HL-60 (cell line): ENCODE results near the gene HDGFL2.

Experiments used
- DNase-seq, 2 experiments: peaks; one replicate each; pipeline ENCODE4 v3.0.0-alpha.2; 2010 to 2020; ENCODE audit warnings: low read depth in 1 of 2, low spot score in 1 of 2
- H3K27ac ChIP-seq: fragments of 250-450 bp; sonication (Bioruptor Pico); replicated peaks from 2 replicates; pipeline ENCODE4 v1.5.1; 2020; ENCODE audit warnings: mild to moderate bottlenecking, moderate library complexity
- H3K27me3 ChIP-seq: fragments of 250-450 bp; sonication (Bioruptor Pico); 2 replicates; pipeline ENCODE4 v1.5.1; 2021; ENCODE audit warnings: mild to moderate bottlenecking, moderate library complexity; ENCODE audit not compliant: insufficient read depth, poor library complexity, severe bottlenecking
- H3K4me3 ChIP-seq: replicated peaks from 2 replicates; pipeline ENCODE4 v1.5.1; 2011; ENCODE audit warnings: mild to moderate bottlenecking, control low read depth, low read length; ENCODE audit not compliant: insufficient read depth
- GABPA ChIP-seq: IDR thresholded peaks from 2 replicates; pipeline ENCODE4 v1.6.1; 2012; ENCODE audit warnings: low read depth
- POLR2AphosphoS5 ChIP-seq: IDR thresholded peaks from 2 replicates; pipeline ENCODE4 v1.6.1; 2012; ENCODE audit warnings: low read depth
- SPI1 ChIP-seq: IDR thresholded peaks from 2 replicates; pipeline ENCODE4 v1.6.1; 2012; ENCODE audit warnings: low read depth, mild to moderate bottlenecking, borderline replicate concordance
- TF ChIP-seq, protein P1 (sequence below): IDR thresholded peaks from one replicate; pipeline ENCODE4 v1.5.1; 2011; ENCODE audit warnings: low read length, control low read depth, inconsistent platforms; ENCODE audit not compliant: insufficient read depth
- TF ChIP-seq, protein P2 (sequence below): IDR thresholded peaks from 2 replicates; pipeline ENCODE4 v1.6.1; 2012; ENCODE audit warnings: low read depth; ENCODE audit not compliant: insufficient replicate concordance

Gene HDGFL2

DNA sequence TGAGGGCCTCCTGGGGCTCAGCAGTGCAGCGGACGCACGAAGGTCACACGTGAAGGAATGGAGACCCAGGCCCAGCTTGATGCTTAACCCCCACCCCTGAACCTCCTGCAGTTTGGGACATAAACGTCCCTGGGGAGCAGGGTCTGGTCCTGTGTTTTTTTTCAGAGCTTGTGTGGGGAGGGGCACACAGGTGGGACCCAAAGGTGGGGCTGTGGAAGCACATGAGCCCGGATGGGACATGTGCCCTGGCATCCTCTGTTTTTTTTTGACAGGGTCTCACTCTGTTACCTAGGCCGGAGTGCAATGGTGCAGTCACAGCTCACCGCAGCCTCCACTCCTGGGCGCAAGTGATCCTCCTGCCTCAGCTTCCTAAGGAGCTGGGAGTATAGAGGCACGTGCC is 35.0 kb upstream of the HDGFL2 start:
- Histone ChIP-seq H3K4me3 (no peak overlapping the region), H3K27ac (no peak overlapping the region), H3K27me3 (no peaks in the 10 kb centered on the region)
- DNase-seq: no peak
- TF ChIP-seq GABPA: no peak
- TF ChIP-seq, protein P1, sequence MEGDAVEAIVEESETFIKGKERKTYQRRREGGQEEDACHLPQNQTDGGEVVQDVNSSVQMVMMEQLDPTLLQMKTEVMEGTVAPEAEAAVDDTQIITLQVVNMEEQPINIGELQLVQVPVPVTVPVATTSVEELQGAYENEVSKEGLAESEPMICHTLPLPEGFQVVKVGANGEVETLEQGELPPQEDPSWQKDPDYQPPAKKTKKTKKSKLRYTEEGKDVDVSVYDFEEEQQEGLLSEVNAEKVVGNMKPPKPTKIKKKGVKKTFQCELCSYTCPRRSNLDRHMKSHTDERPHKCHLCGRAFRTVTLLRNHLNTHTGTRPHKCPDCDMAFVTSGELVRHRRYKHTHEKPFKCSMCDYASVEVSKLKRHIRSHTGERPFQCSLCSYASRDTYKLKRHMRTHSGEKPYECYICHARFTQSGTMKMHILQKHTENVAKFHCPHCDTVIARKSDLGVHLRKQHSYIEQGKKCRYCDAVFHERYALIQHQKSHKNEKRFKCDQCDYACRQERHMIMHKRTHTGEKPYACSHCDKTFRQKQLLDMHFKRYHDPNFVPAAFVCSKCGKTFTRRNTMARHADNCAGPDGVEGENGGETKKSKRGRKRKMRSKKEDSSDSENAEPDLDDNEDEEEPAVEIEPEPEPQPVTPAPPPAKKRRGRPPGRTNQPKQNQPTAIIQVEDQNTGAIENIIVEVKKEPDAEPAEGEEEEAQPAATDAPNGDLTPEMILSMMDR: no peak
- TF ChIP-seq SPI1: no peak
- TF ChIP-seq POLR2AphosphoS5: no peak
- TF ChIP-seq, protein P2, sequence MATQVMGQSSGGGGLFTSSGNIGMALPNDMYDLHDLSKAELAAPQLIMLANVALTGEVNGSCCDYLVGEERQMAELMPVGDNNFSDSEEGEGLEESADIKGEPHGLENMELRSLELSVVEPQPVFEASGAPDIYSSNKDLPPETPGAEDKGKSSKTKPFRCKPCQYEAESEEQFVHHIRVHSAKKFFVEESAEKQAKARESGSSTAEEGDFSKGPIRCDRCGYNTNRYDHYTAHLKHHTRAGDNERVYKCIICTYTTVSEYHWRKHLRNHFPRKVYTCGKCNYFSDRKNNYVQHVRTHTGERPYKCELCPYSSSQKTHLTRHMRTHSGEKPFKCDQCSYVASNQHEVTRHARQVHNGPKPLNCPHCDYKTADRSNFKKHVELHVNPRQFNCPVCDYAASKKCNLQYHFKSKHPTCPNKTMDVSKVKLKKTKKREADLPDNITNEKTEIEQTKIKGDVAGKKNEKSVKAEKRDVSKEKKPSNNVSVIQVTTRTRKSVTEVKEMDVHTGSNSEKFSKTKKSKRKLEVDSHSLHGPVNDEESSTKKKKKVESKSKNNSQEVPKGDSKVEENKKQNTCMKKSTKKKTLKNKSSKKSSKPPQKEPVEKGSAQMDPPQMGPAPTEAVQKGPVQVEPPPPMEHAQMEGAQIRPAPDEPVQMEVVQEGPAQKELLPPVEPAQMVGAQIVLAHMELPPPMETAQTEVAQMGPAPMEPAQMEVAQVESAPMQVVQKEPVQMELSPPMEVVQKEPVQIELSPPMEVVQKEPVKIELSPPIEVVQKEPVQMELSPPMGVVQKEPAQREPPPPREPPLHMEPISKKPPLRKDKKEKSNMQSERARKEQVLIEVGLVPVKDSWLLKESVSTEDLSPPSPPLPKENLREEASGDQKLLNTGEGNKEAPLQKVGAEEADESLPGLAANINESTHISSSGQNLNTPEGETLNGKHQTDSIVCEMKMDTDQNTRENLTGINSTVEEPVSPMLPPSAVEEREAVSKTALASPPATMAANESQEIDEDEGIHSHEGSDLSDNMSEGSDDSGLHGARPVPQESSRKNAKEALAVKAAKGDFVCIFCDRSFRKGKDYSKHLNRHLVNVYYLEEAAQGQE: no peak

DNA sequence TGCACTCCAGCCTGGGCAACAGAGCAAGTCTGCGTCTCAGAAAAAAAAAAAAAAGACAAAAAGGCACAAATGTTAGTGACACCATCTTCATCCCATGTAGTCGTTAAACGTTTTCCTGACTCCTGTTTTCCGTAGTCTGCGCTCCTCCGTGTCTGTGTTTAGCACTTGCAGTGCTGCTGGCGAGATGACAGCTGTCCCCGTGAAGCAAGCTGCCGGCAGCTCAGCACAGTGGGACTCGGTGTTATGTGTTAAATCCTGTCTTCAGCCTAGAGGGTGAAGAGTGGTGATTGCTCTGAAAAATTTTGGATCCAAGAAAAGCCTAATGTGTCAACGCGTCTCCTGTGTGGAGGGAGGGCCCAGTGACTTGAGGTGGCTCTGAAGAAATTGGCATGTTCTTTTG is 32.9 kb upstream of the HDGFL2 start:
- Histone ChIP-seq H3K27ac (no peak overlapping the region), H3K4me3 (no peak overlapping the region), H3K27me3 (no peaks in the 10 kb centered on the region)
- no peak for DNase-seq
- TF ChIP-seq, protein P2: no peak
- no peak for TF ChIP-seq POLR2AphosphoS5
- TF ChIP-seq, protein P1: no peak
- TF ChIP-seq GABPA: no peak
- no peak for TF ChIP-seq SPI1

DNA sequence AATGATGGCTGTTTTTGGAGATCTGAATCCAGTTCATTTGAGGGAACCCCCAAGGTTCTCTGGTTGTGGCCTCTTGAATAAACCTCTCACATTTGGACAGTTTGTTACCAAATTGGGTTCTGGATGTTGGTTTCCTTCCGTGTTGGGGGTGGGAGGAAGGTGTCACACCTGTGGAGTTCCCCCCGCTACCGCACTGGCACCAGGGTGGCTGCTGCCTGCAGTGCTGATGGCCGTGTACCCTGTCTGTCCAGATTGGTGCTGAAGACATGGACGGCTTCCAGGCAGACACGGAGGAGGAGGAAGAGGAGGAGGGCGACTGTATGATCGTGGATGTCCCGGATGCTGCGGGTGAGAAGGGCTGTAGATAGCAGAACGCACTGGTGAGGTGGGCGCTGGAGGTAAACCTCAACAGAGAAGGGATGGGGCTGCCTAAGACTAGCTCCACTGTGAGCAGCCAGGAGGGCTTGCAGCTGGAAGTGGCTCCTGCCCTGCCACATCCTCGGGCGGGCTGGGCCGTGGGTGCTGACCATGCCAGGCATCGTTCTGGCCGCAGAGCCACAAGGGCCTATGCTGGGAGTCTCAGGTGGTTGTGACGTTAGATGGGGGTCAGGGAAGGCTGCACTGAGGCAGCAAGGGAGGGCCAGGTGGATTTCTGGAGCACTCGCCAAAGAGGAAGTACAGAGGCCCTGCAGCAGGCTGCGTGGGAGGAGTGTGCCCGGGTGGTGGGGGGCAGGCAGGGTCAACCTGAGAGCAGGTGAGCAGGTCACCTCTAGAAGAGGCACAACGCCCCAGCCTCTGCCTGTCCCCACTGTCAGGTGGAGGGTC is 29.9 kb upstream of the HDGFL2 start:
- no peak; the same call in 1 of the 2 replicates for TF ChIP-seq SPI1
- TF ChIP-seq, protein P1: no peak
- TF ChIP-seq, protein P2: no peak
- no peak for TF ChIP-seq GABPA
- peak; percentile 28 for TF ChIP-seq POLR2AphosphoS5
- Histone ChIP-seq H3K27me3 (no peaks in the 10 kb centered on the region), H3K27ac (no peak overlapping the region), H3K4me3 (no peak overlapping the region)
- DNase-seq: peak in 1 of 2 experiments; percentile 53
